GM20431 (cell line): ENCODE measurements around the gene NF2.

Experiments
- in situ Hi-C: fragments of 300-500 bp; cut with MseI, MboI; formaldehyde crosslinking; loops from one replicate; pipeline ENCODE4 v1.15.0; 2020; ENCODE audit warnings: low sequenced_read_pairs; ENCODE audit not compliant: unreplicated experiment

NF2 gene

GRCh38 chr22:29700206-29700899 lies 96.9 kb downstream of the NF2 start:
- in situ Hi-C loops, result no loop called here

GRCh38 chr22:29700900-29701154 lies 97.4 kb downstream of the NF2 start:
- in situ Hi-C loops, result no loop called here

- in situ Hi-C loops, result no loop called here
These were observed 97.9 kb downstream of the NF2 start for GRCh38 chr22:29701155-29701999.

- in situ Hi-C loops, result no loop called here
These were observed 98.8 kb downstream of the NF2 start for GRCh38 chr22:29702000-29702930.

GRCh38 chr22:29702931-29703501 lies 99.6 kb downstream of the NF2 start:
- in situ Hi-C loops, result no loop called here

- in situ Hi-C loops, result no loop called here
These were observed 100.2 kb downstream of the NF2 start for GRCh38 chr22:29703569-29704195.

GRCh38 chr22:29704528-29705285 lies 101.3 kb downstream of the NF2 start:
- in situ Hi-C loops, result no loop called here

- in situ Hi-C loops, result no loop called here
These were observed 102.2 kb downstream of the NF2 start for GRCh38 chr22:29705651-29706050.

- in situ Hi-C loops, result no loop called here
These were observed 103.1 kb downstream of the NF2 start for GRCh38 chr22:29706486-29706885.

GRCh38 chr22:29707010-29707409 lies 103.6 kb downstream of the NF2 start:
- in situ Hi-C loops, result no loop called here

- in situ Hi-C loops, result no loop called here
These were observed 104.0 kb downstream of the NF2 start for GRCh38 chr22:29707471-29707870.

- in situ Hi-C loops, result no loop called here
These were observed 106.8 kb downstream of the NF2 start for GRCh38 chr22:29710193-29710592.

GRCh38 chr22:29710922-29711593 lies 107.6 kb downstream of the NF2 start:
- in situ Hi-C loops, result no loop called here

- in situ Hi-C loops, result no loop called here
These were observed 108.7 kb downstream of the NF2 start for GRCh38 chr22:29712119-29712518.

- in situ Hi-C loops, result no loop called here
These were observed 109.8 kb downstream of the NF2 start for GRCh38 chr22:29713156-29713727.

GRCh38 chr22:29715240-29715639 lies 111.8 kb downstream of the NF2 start:
- in situ Hi-C loops, result no loop called here

- in situ Hi-C loops, result no loop called here
These were observed 112.3 kb downstream of the NF2 start for GRCh38 chr22:29715705-29716104.

- in situ Hi-C loops, result no loop called here
These were observed 113.5 kb downstream of the NF2 start for GRCh38 chr22:29716814-29717545.
